Kidney (tissue), 14 donors: ENCODE data around the gene ACO2. TPM values are rescaled to one million over a fixed set of nuclear protein-coding genes. Genes with fewer than 3 reads are reported as not detected.
A peak's percentile ranks its signal among the peaks of the same experiment; 100 is the strongest.

Experiments used
- DNase-seq, 5 donors: peaks; one replicate each; pipeline ENCODE4 v3.0.0-alpha.2; 2013 to 2020
- FAIRE-seq: peaks from 2 replicates; lab custom pipeline; 2012; peaks lifted over from hg19 to GRCh38; lab: Jason Lieb, UNC
- H3K27ac ChIP-seq, 2 donors: one replicate each; pipeline ENCODE4 v1.7.0; 2013; ENCODE audit warnings: low read depth in 2 of 2, low read length in 2 of 2, inconsistent platforms in 1 of 2
- H3K27me3 ChIP-seq: one replicate; pipeline ENCODE4 v1.7.1; 2013; ENCODE audit warnings: low read length, inconsistent platforms; ENCODE audit not compliant: control insufficient read depth, insufficient read depth
- H3K36me3 ChIP-seq, 3 donors: one replicate each; pipeline versions ENCODE4 v1.7.0 to v1.7.1; 2013; ENCODE audit warnings: low read length in 3 of 3, control low read depth in 1 of 3, inconsistent platforms in 1 of 3; ENCODE audit not compliant: insufficient read depth in 3 of 3, control insufficient read depth in 2 of 3
- H3K4me1 ChIP-seq, 3 donors: one replicate each; pipeline versions ENCODE4 v1.7.0 to v1.7.1; 2013; ENCODE audit warnings: low read length in 3 of 3, inconsistent platforms in 1 of 3, low read depth in 1 of 3; ENCODE audit not compliant: control insufficient read depth in 2 of 3, insufficient read depth in 2 of 3
- H3K4me3 ChIP-seq, 3 donors: one replicate each; pipeline versions ENCODE4 v1.7.0 to v1.8.1; 2013; ENCODE audit warnings: low read length in 3 of 3, control low read depth in 1 of 3, inconsistent platforms in 1 of 3
- H3K9ac ChIP-seq, 3 donors: one replicate each; pipeline versions ENCODE4 v1.7.0 to v1.7.1; 2013; ENCODE audit warnings: low read length in 3 of 3, control low read depth in 1 of 3, inconsistent platforms in 1 of 3
- H3K9me3 ChIP-seq, 3 donors: one replicate each; pipeline versions ENCODE4 v1.7.0 to v1.7.1; 2013; ENCODE audit warnings: low read length in 3 of 3, control low read depth in 1 of 3, inconsistent platforms in 1 of 3; ENCODE audit not compliant: control insufficient read depth in 2 of 3, insufficient read depth in 1 of 3
- intact Hi-C: fragments of 100-400 bp; cut with DNase I; formaldehyde crosslinking; loops from one replicate; pipeline ENCODE4 v1.11.1; 2022
- polyA plus RNA-seq: library from polyadenylated mRNA; stranded (reverse); fragments of 350-450 nt; fragmentation: Illumina TruSeq; extraction: RNeasy Lipid Tissue Mini Kit (QIAGEN cat#74804); gene quantifications from one replicate; pipeline ENCODE4 v1.2.3, GENCODE V29; 2014; ENCODE audit warnings: low read depth, low replicate concordance; ENCODE audit not compliant: insufficient read depth
- total RNA-seq: library from RNA; stranded (reverse); fragmentation: NEBNext Ultra II Directional; extraction: Animal tissue kit (Norgen Biotek cat#: 25700); gene quantifications from one replicate; pipeline ENCODE4 v1.2.1, GENCODE V29; 2021
- TF ChIP-seq, protein P1 (sequence below): IDR thresholded peaks from 3 replicates; pipeline ENCODE4 v1.5.1; 2012; ENCODE audit warnings: mild to moderate bottlenecking, moderate library complexity, borderline replicate concordance; ENCODE audit not compliant: insufficient read depth; ENCODE audit errors: extremely low read depth
- donor health status: control.
- donor health status: control.
- donor health status: control.
- donor health status: control.
- donor health status: control.
- donor health status: DM: yes; HTN: yes; CAD: no.
- donor health status: Normal renal cell carcinoma (clear cell type).

ACO2 gene
- total and polyA plus RNA-seq, 2 donors from 2014 or later = 119 to 262 TPM

DNA sequence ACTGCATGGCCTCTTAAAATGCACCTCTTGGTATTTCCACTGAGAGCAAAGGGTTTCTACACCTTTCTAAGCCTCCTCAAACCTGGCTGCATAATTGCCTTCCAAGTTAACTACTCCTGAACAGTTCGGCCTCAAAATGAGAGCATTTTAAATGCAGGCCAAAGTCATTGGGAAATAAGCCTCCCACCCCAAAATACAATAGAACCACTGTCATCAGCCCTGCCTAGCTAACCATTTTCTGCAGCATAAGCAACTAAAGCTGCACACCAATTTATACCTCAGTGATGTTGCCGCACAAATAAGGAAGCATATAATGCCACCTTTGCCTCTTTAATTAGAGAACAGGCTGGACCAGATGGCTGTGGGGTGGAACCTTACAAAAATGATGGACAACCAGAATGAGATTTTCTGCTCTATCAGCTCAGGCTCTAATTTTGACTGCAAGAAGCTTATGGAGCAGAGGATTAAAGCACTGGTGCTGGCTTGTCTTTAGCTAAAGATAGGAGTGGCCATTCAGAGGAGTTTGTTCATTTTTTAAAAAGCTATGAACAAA is 26.6 kb upstream of the ACO2 start:
- Histone ChIP-seq H3K36me3 (peaks cover 0 to 13% (median 4%) of the 10 kb centered on the region in 3 donors), H3K4me3 (peak overlapping the region in 1 of 3 donors; percentile 21), H3K27me3 (no peaks in the 10 kb centered on the region), H3K27ac (no peak overlapping the region), H3K9ac (no peak overlapping the region), H3K4me1 (peaks cover 3 to 20% (median 16%) of the 10 kb centered on the region in 3 donors), H3K9me3 (no peaks in the 10 kb centered on the region)
- DNase-seq (no peak), FAIRE-seq (no peak)
- TF ChIP-seq, protein P1, sequence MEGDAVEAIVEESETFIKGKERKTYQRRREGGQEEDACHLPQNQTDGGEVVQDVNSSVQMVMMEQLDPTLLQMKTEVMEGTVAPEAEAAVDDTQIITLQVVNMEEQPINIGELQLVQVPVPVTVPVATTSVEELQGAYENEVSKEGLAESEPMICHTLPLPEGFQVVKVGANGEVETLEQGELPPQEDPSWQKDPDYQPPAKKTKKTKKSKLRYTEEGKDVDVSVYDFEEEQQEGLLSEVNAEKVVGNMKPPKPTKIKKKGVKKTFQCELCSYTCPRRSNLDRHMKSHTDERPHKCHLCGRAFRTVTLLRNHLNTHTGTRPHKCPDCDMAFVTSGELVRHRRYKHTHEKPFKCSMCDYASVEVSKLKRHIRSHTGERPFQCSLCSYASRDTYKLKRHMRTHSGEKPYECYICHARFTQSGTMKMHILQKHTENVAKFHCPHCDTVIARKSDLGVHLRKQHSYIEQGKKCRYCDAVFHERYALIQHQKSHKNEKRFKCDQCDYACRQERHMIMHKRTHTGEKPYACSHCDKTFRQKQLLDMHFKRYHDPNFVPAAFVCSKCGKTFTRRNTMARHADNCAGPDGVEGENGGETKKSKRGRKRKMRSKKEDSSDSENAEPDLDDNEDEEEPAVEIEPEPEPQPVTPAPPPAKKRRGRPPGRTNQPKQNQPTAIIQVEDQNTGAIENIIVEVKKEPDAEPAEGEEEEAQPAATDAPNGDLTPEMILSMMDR = no peak
- intact Hi-C loops = no loop called here

DNA sequence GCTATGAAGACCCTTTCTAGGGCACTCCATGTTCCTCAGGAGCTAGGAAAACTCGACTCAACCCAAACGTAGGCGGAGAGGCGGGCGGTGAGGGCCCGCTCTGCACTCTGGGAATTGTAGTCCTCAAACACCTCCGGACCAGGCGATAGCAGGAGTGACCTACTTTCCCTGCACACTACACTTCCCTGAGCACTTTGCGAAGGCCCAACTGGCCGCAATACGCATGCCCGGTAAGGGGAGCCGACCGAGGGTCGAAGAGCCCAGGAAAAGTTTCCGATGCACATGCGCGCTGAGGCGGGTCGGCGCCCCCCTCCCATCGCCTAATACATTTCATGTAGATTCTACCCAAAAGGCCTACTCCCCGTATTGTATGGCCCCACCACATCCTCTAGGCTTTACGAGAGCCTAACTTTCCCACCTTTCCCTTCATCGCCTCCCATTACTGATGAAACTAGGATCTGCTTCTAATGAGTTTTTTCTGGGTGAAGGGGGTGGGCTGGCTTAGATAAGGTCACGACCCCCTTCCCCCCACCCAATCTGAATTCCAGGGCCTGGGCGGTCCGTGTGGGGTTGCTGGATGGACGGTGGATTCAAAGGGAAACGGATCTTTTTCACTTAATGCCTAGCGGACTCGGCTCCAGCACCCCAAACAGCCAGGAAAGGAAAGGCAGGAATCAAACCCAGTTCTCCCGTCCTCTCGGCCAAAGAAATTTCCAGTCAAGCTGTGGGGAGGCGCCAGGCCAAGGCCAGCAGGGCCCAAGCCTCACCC is 24.4 kb upstream of the ACO2 start:
- Histone ChIP-seq H3K9ac (peak overlapping the region; percentile 94 to 100 (median 100)), H3K27me3 (no peaks in the 10 kb centered on the region), H3K4me1 (peaks cover 5 to 20% (median 17%) of the 10 kb centered on the region in 3 donors), H3K36me3 (peaks cover 0 to 11% (median 3%) of the 10 kb centered on the region in 3 donors), H3K4me3 (peak overlapping the region; percentile 91 to 97 (median 96)), H3K27ac (peak overlapping the region; percentile 97 to 100), H3K9me3 (no peaks in the 10 kb centered on the region)
- FAIRE-seq = no peak
- intact Hi-C loops = no loop called here
- DNase-seq = peak; percentile 96 to 99 (median 98)
- TF ChIP-seq, protein P1 = no peak

DNA sequence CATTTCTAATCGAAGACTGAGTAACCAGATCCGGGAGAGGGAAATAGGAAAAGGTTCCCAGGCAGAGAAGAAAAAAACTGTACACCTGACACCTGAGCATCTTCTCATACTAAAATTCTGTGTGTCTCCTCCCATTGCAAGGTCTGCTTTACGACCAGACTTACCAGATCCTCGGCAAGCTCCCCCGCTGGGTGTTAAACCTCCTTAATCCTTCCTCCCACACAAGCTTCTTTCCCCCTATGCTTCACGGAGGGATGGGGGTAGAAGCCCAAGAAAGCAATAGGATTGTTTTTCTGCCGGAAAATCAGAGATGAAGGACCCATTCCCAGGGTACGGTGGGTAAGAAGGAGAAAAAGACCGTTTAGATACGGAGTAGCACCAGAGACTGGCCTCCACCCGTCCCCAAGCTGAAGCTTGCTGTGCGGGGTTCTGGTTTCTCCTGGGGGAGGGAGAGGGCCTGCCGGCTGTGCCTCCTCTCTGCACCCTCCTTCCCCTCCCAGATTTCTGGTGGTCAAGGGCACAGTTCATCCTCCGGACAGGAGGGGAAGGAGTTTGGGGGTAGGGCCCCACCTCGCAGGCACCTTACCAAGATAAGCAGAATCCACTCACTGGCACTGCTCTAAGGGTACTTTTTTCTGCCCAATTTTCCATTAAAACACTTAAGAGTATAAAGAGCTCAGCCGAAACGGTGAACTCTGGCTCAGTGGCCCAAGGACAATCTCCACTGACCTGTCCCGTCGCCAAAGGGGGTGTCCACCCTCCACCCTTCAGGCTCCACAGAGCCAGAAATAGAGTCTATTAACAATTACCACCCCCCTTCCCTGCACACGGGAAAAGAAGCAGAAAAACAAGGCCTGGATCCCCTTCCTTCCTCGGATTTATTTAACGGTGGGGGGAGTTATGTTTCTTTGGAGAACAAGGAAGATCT is 23.5 kb upstream of the ACO2 start:
- intact Hi-C loops = no loop called here
- peak; percentile 20 to 73 (median 55) for DNase-seq
- FAIRE-seq = no peak

More for the DNA sequence above, 23.5 kb upstream of the ACO2 start:
- H3K4me1 ChIP-seq = peaks cover 5 to 20% (median 17%) of the 10 kb centered on the region in 3 donors
- H3K36me3 ChIP-seq = peaks cover 0 to 11% (median 3%) of the 10 kb centered on the region in 3 donors
- H3K9me3 ChIP-seq = no peaks in the 10 kb centered on the region
- peak overlapping the region; percentile 94 to 100 (median 100) for H3K9ac ChIP-seq
- H3K4me3 ChIP-seq = peak overlapping the region; percentile 91 to 97 (median 96)
- peak overlapping the region; percentile 97 to 100 for H3K27ac ChIP-seq
- H3K27me3 ChIP-seq = no peaks in the 10 kb centered on the region
- TF ChIP-seq, protein P1 = no peak
